ENCODE measurements around the gene TSPAN18.

TSPAN18 gene

GRCh38 chr11:44743959-44744557, 17.3 kb downstream of the TSPAN18 start:
- H3K79me2 ChIP-seq (ENCODE audit: insufficient read depth, low read length): no peaks in the 10 kb centered on the region
- H3K27me3 ChIP-seq (ENCODE audit: insufficient read depth, low read length): no peaks in the 10 kb centered on the region
- H2AFZ ChIP-seq (ENCODE audit: low read length): no peak overlapping the region
- no peaks in the 10 kb centered on the region for H3K4me1 ChIP-seq (ENCODE audit: insufficient read depth, low read length, severe bottlenecking)
- no peak overlapping the region for H3K4me2 ChIP-seq (ENCODE audit: low read length)
- H4K20me1 ChIP-seq (ENCODE audit: insufficient read depth, low read length): no peaks in the 10 kb centered on the region
- H3K36me3 ChIP-seq (ENCODE audit: insufficient read depth, low read length): no peaks in the 10 kb centered on the region
- no peak overlapping the region for H3K4me3 ChIP-seq (ENCODE audit: low read depth, low read length, poor library complexity, severe bottlenecking)
- no peak overlapping the region for H3K27ac ChIP-seq (ENCODE audit: low read depth, low read length, poor library complexity, severe bottlenecking)
- no peak overlapping the region for H3K9ac ChIP-seq (ENCODE audit: low read length)
- TF ChIP-seq EZH2 (IDR thresholded peaks at IDR 0.05; ENCODE audit: borderline replicate concordance, low read length): no peak
- TF ChIP-seq CTCF (IDR thresholded peaks at IDR 0.05; ENCODE audit: low read length): no peak
- no peaks in the 10 kb centered on the region for H3F3A ChIP-seq (ENCODE audit: insufficient read depth, low read length)
- no peaks in the 10 kb centered on the region for H3K9me2 ChIP-seq (ENCODE audit: low read depth, low read length)
- no peaks in the 10 kb centered on the region for H3K9me3 ChIP-seq (ENCODE audit: low read length)

- H3K27ac ChIP-seq (ENCODE audit: low read depth, low read length, poor library complexity, severe bottlenecking): no peak overlapping the region
- no peaks in the 10 kb centered on the region for H3K36me3 ChIP-seq (ENCODE audit: insufficient read depth, low read length)
Observed at GRCh38 chr11:44746894-44747293, 20.1 kb downstream of the TSPAN18 start.

GRCh38 chr11:44747316-44747715, 20.6 kb downstream of the TSPAN18 start:
- no peaks in the 10 kb centered on the region for H3K36me3 ChIP-seq (ENCODE audit: insufficient read depth, low read length)
- H4K20me1 ChIP-seq (ENCODE audit: insufficient read depth, low read length): no peaks in the 10 kb centered on the region
- H3K27ac ChIP-seq (ENCODE audit: low read depth, low read length, poor library complexity, severe bottlenecking): no peak overlapping the region
- H3K4me2 ChIP-seq (ENCODE audit: low read length): no peak overlapping the region
- no peaks in the 10 kb centered on the region for H3K9me3 ChIP-seq (ENCODE audit: low read length)
- no peaks in the 10 kb centered on the region for H3K79me2 ChIP-seq (ENCODE audit: insufficient read depth, low read length)
- no peak overlapping the region for H3K4me3 ChIP-seq (ENCODE audit: low read depth, low read length, poor library complexity, severe bottlenecking)
- no peak overlapping the region for H3K9ac ChIP-seq (ENCODE audit: low read length)
- no peak overlapping the region for H2AFZ ChIP-seq (ENCODE audit: low read length)
- H3K9me2 ChIP-seq (ENCODE audit: low read depth, low read length): no peaks in the 10 kb centered on the region
- no peaks in the 10 kb centered on the region for H3F3A ChIP-seq (ENCODE audit: insufficient read depth, low read length)
- H3K27me3 ChIP-seq (ENCODE audit: insufficient read depth, low read length): no peaks in the 10 kb centered on the region; the same call in 1 of the 2 replicates
- no peaks in the 10 kb centered on the region for H3K4me1 ChIP-seq (ENCODE audit: insufficient read depth, low read length, severe bottlenecking)
- TF ChIP-seq EZH2 (IDR thresholded peaks at IDR 0.05; ENCODE audit: borderline replicate concordance, low read length): no peak
- TF ChIP-seq CTCF (IDR thresholded peaks at IDR 0.05; ENCODE audit: low read length): no peak

More at GRCh38 chr11:44746894-44747293, 20.1 kb downstream of the TSPAN18 start:
- Histone ChIP-seq H3K4me2 (ENCODE audit: low read length) (no peak overlapping the region), H3K4me3 (ENCODE audit: low read depth, low read length, poor library complexity, severe bottlenecking) (no peak overlapping the region), H2AFZ (ENCODE audit: low read length) (no peak overlapping the region), H3K79me2 (ENCODE audit: insufficient read depth, low read length) (no peaks in the 10 kb centered on the region), H3F3A (ENCODE audit: insufficient read depth, low read length) (no peaks in the 10 kb centered on the region), H3K9ac (ENCODE audit: low read length) (no peak overlapping the region), H3K9me3 (ENCODE audit: low read length) (no peaks in the 10 kb centered on the region), H3K27me3 (ENCODE audit: insufficient read depth, low read length) (no peaks in the 10 kb centered on the region; the same call in 1 of the 2 replicates), H3K9me2 (ENCODE audit: low read depth, low read length) (no peaks in the 10 kb centered on the region), H3K4me1 (ENCODE audit: insufficient read depth, low read length, severe bottlenecking) (no peaks in the 10 kb centered on the region), H4K20me1 (ENCODE audit: insufficient read depth, low read length) (no peaks in the 10 kb centered on the region)
- no peak for TF ChIP-seq CTCF (IDR thresholded peaks at IDR 0.05; ENCODE audit: low read length)
- TF ChIP-seq EZH2 (IDR thresholded peaks at IDR 0.05; ENCODE audit: borderline replicate concordance, low read length): no peak

Data from OCI-LY1 (cell line).